ENCODE measurements around the gene ATP2B2. TPM values are rescaled to one million over a fixed set of nuclear protein-coding genes. Genes with fewer than 3 reads are reported as not detected.

The ATP2B2 gene
- total RNA-seq, 4 donors from 2014 or later: 0.31 to 2.9 (median 1.8) TPM

DNA sequence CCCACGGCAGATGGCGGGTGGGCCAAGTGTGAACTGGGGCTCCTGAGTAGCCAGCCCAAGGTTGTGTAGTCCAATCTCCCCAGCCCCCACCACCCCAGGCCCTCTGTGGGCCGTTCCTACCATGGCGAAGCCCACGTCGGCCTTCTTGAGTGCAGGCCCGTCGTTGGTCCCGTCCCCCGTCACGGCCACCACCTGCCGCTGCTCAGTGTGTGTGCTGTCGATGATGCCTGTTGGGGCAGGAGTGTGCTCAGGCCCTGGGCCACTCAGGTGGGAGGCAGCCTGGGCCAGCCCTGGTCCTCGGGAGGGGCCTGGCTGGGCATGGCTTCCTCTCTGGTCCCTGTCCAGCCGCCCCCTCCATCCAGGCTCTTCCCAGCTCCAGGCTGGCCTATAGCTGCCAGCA is 159.5 kb downstream of the ATP2B2 start:
- H3K27me3 ChIP-seq: no peaks in the 10 kb centered on the region
- H3K4me1 ChIP-seq: peaks cover 4 to 9% of the 10 kb centered on the region in 2 donors
- no peak for DNase-seq
- no peak for TF ChIP-seq POLR2A (IDR thresholded peaks at IDR 0.05)
- TF ChIP-seq, protein P1, sequence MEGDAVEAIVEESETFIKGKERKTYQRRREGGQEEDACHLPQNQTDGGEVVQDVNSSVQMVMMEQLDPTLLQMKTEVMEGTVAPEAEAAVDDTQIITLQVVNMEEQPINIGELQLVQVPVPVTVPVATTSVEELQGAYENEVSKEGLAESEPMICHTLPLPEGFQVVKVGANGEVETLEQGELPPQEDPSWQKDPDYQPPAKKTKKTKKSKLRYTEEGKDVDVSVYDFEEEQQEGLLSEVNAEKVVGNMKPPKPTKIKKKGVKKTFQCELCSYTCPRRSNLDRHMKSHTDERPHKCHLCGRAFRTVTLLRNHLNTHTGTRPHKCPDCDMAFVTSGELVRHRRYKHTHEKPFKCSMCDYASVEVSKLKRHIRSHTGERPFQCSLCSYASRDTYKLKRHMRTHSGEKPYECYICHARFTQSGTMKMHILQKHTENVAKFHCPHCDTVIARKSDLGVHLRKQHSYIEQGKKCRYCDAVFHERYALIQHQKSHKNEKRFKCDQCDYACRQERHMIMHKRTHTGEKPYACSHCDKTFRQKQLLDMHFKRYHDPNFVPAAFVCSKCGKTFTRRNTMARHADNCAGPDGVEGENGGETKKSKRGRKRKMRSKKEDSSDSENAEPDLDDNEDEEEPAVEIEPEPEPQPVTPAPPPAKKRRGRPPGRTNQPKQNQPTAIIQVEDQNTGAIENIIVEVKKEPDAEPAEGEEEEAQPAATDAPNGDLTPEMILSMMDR (IDR thresholded peaks at IDR 0.05 in 4 of 5, conservative IDR thresholded peaks at IDR 0.05 in 1 of 5): no peak
- intact Hi-C loops (cut with DNase I; ENCODE audit: low total_unique reads) (loop anchor here (2.0 kb wide), 1 partner anchor 395 kb away; no protein-coding TSS in a partner anchor), in situ Hi-C loops (cut with MboI; ENCODE audit: low sequenced_read_pairs in 4 of 4) (no loop called here)
- H3K4me3 ChIP-seq: no peak overlapping the region
- no peak overlapping the region for H3K27ac ChIP-seq
- ATAC-seq: no peak
- no peaks in the 10 kb centered on the region for H3K9me3 ChIP-seq
- H3K36me3 ChIP-seq: no peaks in the 10 kb centered on the region

DNA sequence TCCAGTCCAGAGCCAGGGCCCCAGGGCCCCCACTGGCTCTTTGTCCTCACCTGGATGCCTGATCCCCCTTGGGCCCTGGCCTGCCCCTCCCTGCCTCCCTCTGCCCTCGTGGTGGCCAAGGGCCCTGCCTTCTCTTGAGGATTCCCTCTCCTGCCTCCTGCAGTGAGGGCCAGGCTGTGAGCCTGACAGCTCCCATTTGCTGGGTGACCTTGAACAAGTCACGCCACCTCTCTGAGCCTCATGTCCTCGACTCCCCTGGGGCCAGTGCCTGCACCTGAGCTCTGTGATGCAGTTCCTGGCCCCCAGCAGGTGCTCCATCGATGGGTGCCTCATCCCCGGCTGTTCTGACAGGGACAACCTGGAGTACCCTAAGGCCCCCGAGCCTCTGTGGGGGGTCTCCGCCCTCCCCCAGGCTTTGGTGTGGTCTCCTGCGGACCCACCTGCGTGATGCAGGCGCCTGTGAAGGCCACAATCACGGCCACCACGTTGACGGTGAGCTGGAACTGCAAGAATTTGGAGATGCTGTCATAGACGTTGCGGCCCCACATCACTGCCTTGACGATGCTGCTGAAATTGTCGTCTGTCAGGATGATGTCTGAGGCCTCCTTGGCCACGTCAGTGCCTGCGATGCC is 160.3 kb downstream of the ATP2B2 start:
- no peak overlapping the region for H3K4me3 ChIP-seq
- no peak for DNase-seq
- peaks cover 4 to 9% of the 10 kb centered on the region in 2 donors for H3K4me1 ChIP-seq
- intact Hi-C loops (cut with DNase I; ENCODE audit: low total_unique reads): loop anchor here (1.0 to 2.0 kb wide), 2 partner anchors 348 to 396 kb away; no protein-coding TSS in a partner anchor
- TF ChIP-seq POLR2A (IDR thresholded peaks at IDR 0.05): no peak
- TF ChIP-seq, protein P1 (IDR thresholded peaks at IDR 0.05 in 4 of 5, conservative IDR thresholded peaks at IDR 0.05 in 1 of 5): no peak
- no peak for ATAC-seq
- H3K36me3 ChIP-seq: no peaks in the 10 kb centered on the region
- H3K9me3 ChIP-seq: no peaks in the 10 kb centered on the region
- H3K27ac ChIP-seq: no peak overlapping the region
- in situ Hi-C loops (cut with MboI; ENCODE audit: low sequenced_read_pairs in 4 of 4): no loop called here
- no peaks in the 10 kb centered on the region for H3K27me3 ChIP-seq

DNA sequence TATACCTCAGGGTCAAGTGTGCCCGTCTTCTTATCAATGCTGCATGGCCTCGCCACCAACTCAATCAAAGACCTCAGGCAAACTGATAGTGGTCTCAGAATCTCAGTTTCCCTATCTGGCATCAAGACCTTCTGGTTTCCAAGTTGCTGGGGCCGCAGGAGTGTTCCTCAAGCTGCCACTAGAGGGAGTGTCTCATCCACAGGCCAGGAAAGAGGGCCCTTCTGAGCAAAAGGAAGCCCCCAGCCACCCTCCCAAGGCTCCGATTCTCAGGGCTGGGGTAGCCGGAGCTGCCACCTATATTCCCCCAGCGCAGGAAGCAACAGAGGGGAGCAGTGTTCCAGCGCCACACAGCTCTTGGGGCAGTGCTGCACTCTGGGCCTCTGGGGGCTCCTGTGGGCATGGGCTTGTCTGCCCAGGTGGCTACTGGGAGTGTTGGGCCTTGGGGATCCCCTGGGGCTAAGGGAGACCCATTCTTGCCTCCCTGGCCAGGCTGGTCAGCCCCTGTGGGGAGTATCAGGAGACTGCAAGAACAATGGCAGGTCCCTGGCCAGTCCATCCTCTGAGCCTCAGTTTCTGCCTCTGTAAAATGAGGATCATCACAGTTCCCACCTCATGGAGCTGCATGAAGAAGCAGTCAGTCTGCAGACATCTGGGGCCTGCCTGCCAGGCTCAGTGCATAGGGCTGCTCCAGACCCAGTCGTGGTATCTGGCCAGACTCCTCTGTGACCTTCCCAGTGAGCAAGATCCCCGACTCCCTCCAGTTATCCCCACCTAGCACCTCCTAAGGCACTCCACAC is 161.0 kb downstream of the ATP2B2 start:
- TF ChIP-seq, protein P1 (IDR thresholded peaks at IDR 0.05 in 4 of 5, conservative IDR thresholded peaks at IDR 0.05 in 1 of 5): peak; percentile 79 to 95 (median 86)
- no peak for TF ChIP-seq POLR2A (IDR thresholded peaks at IDR 0.05)
- intact Hi-C loops (cut with DNase I; ENCODE audit: low total_unique reads): loop anchor here (1.0 to 2.0 kb wide), 2 partner anchors 349 to 396 kb away; no protein-coding TSS in a partner anchor
- peaks cover 4 to 9% of the 10 kb centered on the region in 2 donors for H3K4me1 ChIP-seq
- H3K27ac ChIP-seq: no peak overlapping the region
- in situ Hi-C loops (cut with MboI; ENCODE audit: low sequenced_read_pairs in 4 of 4): no loop called here
- ATAC-seq: peak; percentile 59 to 61
- H3K4me3 ChIP-seq: no peak overlapping the region
- H3K36me3 ChIP-seq: no peaks in the 10 kb centered on the region
- no peaks in the 10 kb centered on the region for H3K27me3 ChIP-seq
- H3K9me3 ChIP-seq: no peaks in the 10 kb centered on the region
- no peak for DNase-seq

DNA sequence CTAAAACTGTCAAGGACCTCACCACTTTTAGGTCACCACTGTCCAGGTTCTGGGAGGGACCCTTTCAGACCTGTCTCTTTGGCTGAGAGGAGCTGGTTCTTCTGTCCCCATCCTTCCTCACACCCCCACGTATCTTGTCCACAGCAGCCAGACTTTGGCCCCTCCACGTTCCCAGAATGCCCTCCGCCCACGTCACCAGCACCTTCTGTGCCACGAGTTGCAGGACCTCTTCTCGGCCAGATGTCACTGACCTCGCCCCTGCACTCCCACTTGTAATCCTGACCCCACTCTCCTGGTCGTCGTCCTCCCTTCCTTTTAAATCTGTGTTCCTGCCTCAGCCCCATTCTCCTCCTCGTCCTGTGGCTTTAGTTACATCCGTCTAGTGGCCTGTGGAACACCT is 161.9 kb downstream of the ATP2B2 start:
- intact Hi-C loops (cut with DNase I; ENCODE audit: low total_unique reads) (no loop called here), in situ Hi-C loops (cut with MboI; ENCODE audit: low sequenced_read_pairs in 4 of 4) (no loop called here)
- TF ChIP-seq, protein P1 (IDR thresholded peaks at IDR 0.05 in 4 of 5, conservative IDR thresholded peaks at IDR 0.05 in 1 of 5): no peak
- no peak for TF ChIP-seq POLR2A (IDR thresholded peaks at IDR 0.05)
- Histone ChIP-seq H3K27me3 (no peaks in the 10 kb centered on the region), H3K4me1 (peaks cover 4 to 9% of the 10 kb centered on the region in 2 donors), H3K4me3 (no peak overlapping the region), H3K27ac (no peak overlapping the region), H3K9me3 (no peaks in the 10 kb centered on the region), H3K36me3 (no peaks in the 10 kb centered on the region)
- DNase-seq: no peak
- ATAC-seq: no peak
